Neural cell (in vitro differentiated cells): ENCODE measurements around the gene BPIFB1.

ENCODE experiments used
- POLR2AphosphoS5 ChIP-seq: IDR thresholded peaks from 2 replicates; pipeline ENCODE4 v1.6.1; 2012
- RAD21 ChIP-seq: fragments of 450-650 bp; conservative IDR thresholded peaks from 2 replicates; pipeline ENCODE4 v1.6.1; 2014; ENCODE audit warnings: antibody characterized with exemption, mild to moderate bottlenecking, moderate library complexity
- SMC3 ChIP-seq: fragments of 450-650 bp; conservative IDR thresholded peaks from 2 replicates; pipeline ENCODE4 v1.6.1; 2014; ENCODE audit warnings: antibody characterized with exemption, mild to moderate bottlenecking, moderate library complexity; ENCODE audit not compliant: poor library complexity
- TF ChIP-seq, protein P1 (sequence below): fragments of 450-650 bp; IDR thresholded peaks from 2 replicates; pipeline ENCODE4 v1.5.1; 2014; ENCODE audit warnings: antibody characterized with exemption, mild to moderate bottlenecking, moderate library complexity; ENCODE audit not compliant: poor library complexity, severe bottlenecking

DNA sequence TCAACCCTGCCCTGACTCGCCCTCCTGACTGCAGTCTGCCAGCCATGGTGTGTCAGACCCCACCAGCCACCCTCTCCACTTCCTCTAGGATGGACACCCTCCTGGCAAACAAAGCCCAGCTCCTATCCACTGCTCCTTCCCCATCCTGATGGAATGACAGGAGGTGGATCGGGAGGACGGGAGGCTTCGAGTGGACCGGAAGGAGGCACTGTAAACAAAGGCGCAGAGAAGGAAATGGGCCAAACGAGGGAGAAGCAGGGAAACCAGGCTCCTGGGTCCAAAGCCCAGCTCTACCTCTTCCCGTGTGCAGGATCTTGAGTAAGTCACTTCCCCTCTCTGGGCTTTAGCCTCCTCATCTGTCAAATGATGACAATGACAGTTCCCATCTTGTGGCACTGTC is 40.2 kb downstream of the BPIFB1 start:
- TF ChIP-seq, protein P1, sequence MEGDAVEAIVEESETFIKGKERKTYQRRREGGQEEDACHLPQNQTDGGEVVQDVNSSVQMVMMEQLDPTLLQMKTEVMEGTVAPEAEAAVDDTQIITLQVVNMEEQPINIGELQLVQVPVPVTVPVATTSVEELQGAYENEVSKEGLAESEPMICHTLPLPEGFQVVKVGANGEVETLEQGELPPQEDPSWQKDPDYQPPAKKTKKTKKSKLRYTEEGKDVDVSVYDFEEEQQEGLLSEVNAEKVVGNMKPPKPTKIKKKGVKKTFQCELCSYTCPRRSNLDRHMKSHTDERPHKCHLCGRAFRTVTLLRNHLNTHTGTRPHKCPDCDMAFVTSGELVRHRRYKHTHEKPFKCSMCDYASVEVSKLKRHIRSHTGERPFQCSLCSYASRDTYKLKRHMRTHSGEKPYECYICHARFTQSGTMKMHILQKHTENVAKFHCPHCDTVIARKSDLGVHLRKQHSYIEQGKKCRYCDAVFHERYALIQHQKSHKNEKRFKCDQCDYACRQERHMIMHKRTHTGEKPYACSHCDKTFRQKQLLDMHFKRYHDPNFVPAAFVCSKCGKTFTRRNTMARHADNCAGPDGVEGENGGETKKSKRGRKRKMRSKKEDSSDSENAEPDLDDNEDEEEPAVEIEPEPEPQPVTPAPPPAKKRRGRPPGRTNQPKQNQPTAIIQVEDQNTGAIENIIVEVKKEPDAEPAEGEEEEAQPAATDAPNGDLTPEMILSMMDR: no peak
- TF ChIP-seq SMC3 (no peak), RAD21 (no peak), POLR2AphosphoS5 (no peak)
